H9 (cell line): Measurements from ENCODE around the gene PODXL2. TPM values are rescaled to one million over a fixed set of nuclear protein-coding genes. Genes with fewer than 3 reads are reported as not detected.

Source experiments
- DNase-seq: peaks from one replicate; pipeline ENCODE4 v3.0.0-alpha.2; 2017
- H2AFZ ChIP-seq: one replicate; pipeline ENCODE4 v1.6.1; 2013; ENCODE audit warnings: mild to moderate bottlenecking, low read length, control low read depth, moderate library complexity
- H2AK5ac ChIP-seq: 2 replicates; pipeline ENCODE4 v1.6.1; 2013; ENCODE audit warnings: low read length, control low read depth, mixed read lengths; ENCODE audit not compliant: insufficient read length
- H2BK120ac ChIP-seq: one replicate; pipeline ENCODE4 v1.6.1; 2013; ENCODE audit warnings: low read depth, mild to moderate bottlenecking, low read length, control low read depth, inconsistent platforms; ENCODE audit not compliant: poor library complexity, severe bottlenecking
- H2BK12ac ChIP-seq: 2 replicates; pipeline ENCODE4 v1.6.1; 2013; ENCODE audit warnings: low read length, control low read depth, mixed read lengths, low read depth; ENCODE audit not compliant: insufficient read length
- H2BK15ac ChIP-seq: 2 replicates; pipeline ENCODE4 v1.6.1; 2013; ENCODE audit warnings: low read depth, low read length, control low read depth
- H2BK20ac ChIP-seq: one replicate; pipeline ENCODE4 v1.6.1; 2013; ENCODE audit warnings: low read depth, mild to moderate bottlenecking, low read length, control low read depth, inconsistent platforms; ENCODE audit not compliant: poor library complexity, severe bottlenecking
- H2BK5ac ChIP-seq: 2 replicates; pipeline ENCODE4 v1.6.1; 2013; ENCODE audit warnings: low read length, control low read depth, mixed read lengths; ENCODE audit not compliant: insufficient read length
- H3K14ac ChIP-seq: 2 replicates; pipeline ENCODE4 v1.6.1; 2013; ENCODE audit warnings: low read length, control low read depth; ENCODE audit not compliant: insufficient read depth
- H3K18ac ChIP-seq: 2 replicates; pipeline ENCODE4 v1.6.1; 2013; ENCODE audit warnings: low read depth, mild to moderate bottlenecking, mixed read lengths, low read length, control low read depth; ENCODE audit not compliant: insufficient read length
- H3K23ac ChIP-seq: 2 replicates; pipeline ENCODE4 v1.6.1; 2013; ENCODE audit warnings: low read length, control low read depth, mixed read lengths, low read depth; ENCODE audit not compliant: insufficient read length
- H3K23me2 ChIP-seq: 2 replicates; pipeline ENCODE4 v1.6.1; 2013; ENCODE audit warnings: low read depth, mild to moderate bottlenecking, mixed read lengths, low read length, control low read depth; ENCODE audit not compliant: insufficient read length, poor library complexity, severe bottlenecking
- H3K27ac ChIP-seq: 2 replicates; pipeline ENCODE4 v1.5.1; 2013; ENCODE audit warnings: low read length, control low read depth, mixed read lengths, low read depth; ENCODE audit not compliant: insufficient read length
- H3K27me3 ChIP-seq: 2 replicates; pipeline ENCODE4 v1.6.1; 2013; ENCODE audit warnings: low read length, control low read depth, inconsistent platforms; ENCODE audit not compliant: insufficient read depth
- H3K4ac ChIP-seq: 2 replicates; pipeline ENCODE4 v1.6.1; 2013; ENCODE audit warnings: low read depth, mild to moderate bottlenecking, control low read depth, inconsistent platforms, low read length, moderate library complexity
- H3K4me1 ChIP-seq: 2 replicates; pipeline ENCODE4 v1.6.1; 2013; ENCODE audit warnings: low read length, control low read depth, inconsistent platforms; ENCODE audit not compliant: insufficient read depth
- H3K4me2 ChIP-seq: 2 replicates; pipeline ENCODE4 v1.6.1; 2013; ENCODE audit warnings: low read length, control low read depth, mixed read lengths; ENCODE audit not compliant: insufficient read length, insufficient read depth
- H3K56ac ChIP-seq: 2 replicates; pipeline ENCODE4 v1.6.1; 2013; ENCODE audit warnings: low read depth, mild to moderate bottlenecking, mixed read lengths, low read length, control low read depth; ENCODE audit not compliant: insufficient read length
- H3K79me1 ChIP-seq: 2 replicates; pipeline ENCODE4 v1.6.1; 2013; ENCODE audit warnings: low read depth, mild to moderate bottlenecking, moderate library complexity, low read length, control low read depth, inconsistent platforms; ENCODE audit not compliant: insufficient read depth, poor library complexity, severe bottlenecking
- H3K79me2 ChIP-seq: 2 replicates; pipeline ENCODE4 v1.6.1; 2013; ENCODE audit warnings: low read length, control low read depth, inconsistent platforms; ENCODE audit not compliant: insufficient read depth
- H3K9ac ChIP-seq: 2 replicates; pipeline ENCODE4 v1.6.1; 2013; ENCODE audit warnings: low read length, control low read depth, mixed read lengths; ENCODE audit not compliant: insufficient read length; ENCODE audit errors: extremely low read depth
- H3K9me3 ChIP-seq: one replicate; pipeline ENCODE4 v1.6.1; 2013; ENCODE audit warnings: low read depth, low read length, inconsistent platforms; ENCODE audit not compliant: control insufficient read depth
- H3T11ph ChIP-seq: one replicate; pipeline ENCODE4 v1.6.1; 2013; ENCODE audit warnings: mild to moderate bottlenecking, low read length, control low read depth, inconsistent platforms
- H4K20me1 ChIP-seq: one replicate; pipeline ENCODE4 v1.6.1; 2013; ENCODE audit not compliant: control insufficient read depth, insufficient read length, insufficient read depth
- H4K5ac ChIP-seq: 2 replicates; pipeline ENCODE4 v1.6.1; 2013; ENCODE audit warnings: low read depth, mild to moderate bottlenecking, mixed read lengths, low read length, control low read depth; ENCODE audit not compliant: insufficient read length
- H4K8ac ChIP-seq: replicated peaks from 2 replicates; pipeline ENCODE4 v1.6.1; 2013; ENCODE audit warnings: low read length, control low read depth, mixed read lengths, low read depth; ENCODE audit not compliant: insufficient read length
- H4K91ac ChIP-seq: 2 replicates; pipeline ENCODE4 v1.6.1; 2013; ENCODE audit warnings: low read depth, mild to moderate bottlenecking, moderate library complexity, mixed read lengths, low read length, control low read depth; ENCODE audit not compliant: insufficient read length
- H3K27ac Mint-ChIP-seq, 3 experiments: 2 replicates in 2 of 3; 3 replicates in 1 of 3; pipeline ENCODE4 v1.8.0; 2020 to 2021; ENCODE audit warnings: mixed read lengths in 3 of 3, mild to moderate bottlenecking in 1 of 3, moderate library complexity in 1 of 3
- H3K27me3 Mint-ChIP-seq: 2 replicates; pipeline ENCODE4 v1.8.0; 2021; ENCODE audit warnings: low read depth, mild to moderate bottlenecking, moderate library complexity, mixed read lengths
- H3K36me3 Mint-ChIP-seq, 3 experiments: 2 replicates in 2 of 3; 3 replicates in 1 of 3; pipeline ENCODE4 v1.8.0; 2020 to 2021; ENCODE audit warnings: low read depth in 3 of 3, mixed read lengths in 3 of 3; ENCODE audit not compliant: insufficient read depth in 1 of 3
- H3K4me1 Mint-ChIP-seq, 2 experiments: 2 replicates each; pipeline ENCODE4 v1.8.0; 2020; ENCODE audit warnings: mixed read lengths in 2 of 2
- H3K4me3 Mint-ChIP-seq, 2 experiments: 2 replicates in 1 of 2; 3 replicates in 1 of 2; pipeline ENCODE4 v1.8.0; 2020 to 2021; ENCODE audit warnings: mild to moderate bottlenecking in 2 of 2, mixed read lengths in 2 of 2, moderate library complexity in 1 of 2
- H3K9me3 Mint-ChIP-seq, 2 experiments: 2 replicates in 1 of 2; 3 replicates in 1 of 2; pipeline ENCODE4 v1.8.0; 2020; ENCODE audit warnings: mild to moderate bottlenecking in 2 of 2, mixed read lengths in 2 of 2, moderate library complexity in 1 of 2
- CTCF ChIP-seq: fragments of 200-600 bp; sonication (generic); conservative IDR thresholded peaks from 3 replicates; pipeline ENCODE4 v1.8.0; 2021; ENCODE audit warnings: antibody characterized with exemption, mild to moderate bottlenecking
- WGBS: extraction: QIAGEN DNeasy Blood & Tissue Kit; methylation state at CpG from one replicate; pipeline ENCODE4 v1.1.7; 2013; ENCODE audit warnings: missing lambda C conversion rate, low lambda C conversion rate, mixed read lengths; ENCODE audit not compliant: insufficient read length; ENCODE audit errors: extremely low coverage; 5-methylcytosine and 5-hydroxymethylcytosine counted together
- total RNA-seq: library from RNA; stranded (reverse); gene quantifications from 2 replicates; pipeline ENCODE4 v1.2.1, GENCODE V29; 2021

Gene PODXL2
- total RNA-seq, 1 experiment from 2014 or later = 24.6 TPM

- no peak overlapping the region for H2BK120ac ChIP-seq
- no peak overlapping the region for H4K8ac ChIP-seq
- H4K5ac ChIP-seq = no peak overlapping the region
- peaks cover 16 to 22% of the 10 kb centered on the region in 2 experiments for H3K4me1 Mint-ChIP-seq
- H3K4ac ChIP-seq = no peak overlapping the region
- no peak overlapping the region for H4K91ac ChIP-seq
- TF ChIP-seq CTCF = no peak
- H3K56ac ChIP-seq = no peak overlapping the region
- no peak overlapping the region for H3K27ac Mint-ChIP-seq
- H3K9ac ChIP-seq = no peak overlapping the region
- H3K9me3 ChIP-seq = no peaks in the 10 kb centered on the region
- no peak overlapping the region for H3K27ac ChIP-seq
- no peak overlapping the region for H2BK20ac ChIP-seq
- no peaks in the 10 kb centered on the region for H3K27me3 ChIP-seq
- no peak overlapping the region for H3K4me3 Mint-ChIP-seq
- no peak overlapping the region for H3K4me2 ChIP-seq
- no peaks in the 10 kb centered on the region for H3K79me2 ChIP-seq
- no peak overlapping the region for H3K18ac ChIP-seq
- H4K20me1 ChIP-seq = no peaks in the 10 kb centered on the region
- no peak overlapping the region for H2BK12ac ChIP-seq
- H3K79me1 ChIP-seq = no peaks in the 10 kb centered on the region
- no peaks in the 10 kb centered on the region for H3K36me3 Mint-ChIP-seq
- H3T11ph ChIP-seq = no peak overlapping the region
- H3K27me3 Mint-ChIP-seq = no peaks in the 10 kb centered on the region
- no peaks in the 10 kb centered on the region; the same call in 1 of the 2 replicates for H3K4me1 ChIP-seq
- H3K9me3 Mint-ChIP-seq = no peaks in the 10 kb centered on the region
- no peak overlapping the region for H2AFZ ChIP-seq
- H3K23ac ChIP-seq = no peak overlapping the region
- no peaks in the 10 kb centered on the region for H3K23me2 ChIP-seq
- WGBS = no CpG with 5 or more reads among the region's 8 CpGs
- H2AK5ac ChIP-seq = no peak overlapping the region
- H3K14ac ChIP-seq = no peak overlapping the region
- H2BK15ac ChIP-seq = no peak overlapping the region
- no peak for DNase-seq
- no peak overlapping the region for H2BK5ac ChIP-seq
Observed at GRCh38 chr3:127691489-127691888, 62.5 kb downstream of the PODXL2 start.
